Adipose tissue (tissue), 3 donors: ENCODE results near the gene PLEKHA6. TPM values are rescaled to one million over a fixed set of nuclear protein-coding genes. Genes with fewer than 3 reads are reported as not detected.
"Not testable (repeated sequence)": the region's sequence is repeated elsewhere in the genome, so short reads cannot be mapped to it uniquely, and the experiment has no call there.

Experiments used
- H3K27ac ChIP-seq: one replicate; pipeline ENCODE4 v1.5.1; 2013; ENCODE audit warnings: low read depth, low read length
- WGBS, 3 donors: extraction: QIAGEN DNeasy Blood & Tissue Kit; methylation state at CpG; one replicate each; pipeline ENCODE4 v1.1.7; 2013; 5-methylcytosine and 5-hydroxymethylcytosine counted together
- polyA plus RNA-seq, 3 donors: library from polyadenylated mRNA; stranded (reverse); fragments of 200-250 nt; gene quantifications; one replicate each; pipeline ENCODE4 v1.2.3, GENCODE V29; 2013
- donor health status: healthy with polysubstance abuse.
- donor health status: Bipolar disorder and iron deficiency.
- donor health status: healthy.

Gene PLEKHA6
- polyA plus RNA-seq, 3 donors: 2.3 to 9.3 (median 4.2) TPM

DNA sequence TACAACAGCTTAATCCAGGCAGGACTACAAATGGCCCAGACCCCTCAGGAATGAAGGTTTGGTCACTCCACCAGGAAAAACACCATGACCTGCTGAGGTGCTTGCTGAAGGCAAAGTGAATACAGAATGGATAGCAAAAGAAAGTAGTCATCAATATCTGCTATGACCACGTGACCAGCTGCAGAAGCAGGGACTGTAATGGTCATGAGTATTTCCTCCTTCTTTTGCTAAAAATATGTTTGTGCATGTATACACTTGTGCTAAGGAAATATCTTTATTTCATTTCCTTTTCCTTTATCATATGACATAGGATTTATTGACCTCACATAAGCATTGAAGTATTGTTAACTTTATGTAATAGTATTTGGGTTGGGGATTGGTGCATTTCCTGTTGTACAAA is 119.5 kb downstream of the PLEKHA6 start:
- WGBS, 3 donors: 70 to 85% (median 72%) methylated on average over 1 of the region's 1 CpG
- H3K27ac ChIP-seq: no peak overlapping the region

DNA sequence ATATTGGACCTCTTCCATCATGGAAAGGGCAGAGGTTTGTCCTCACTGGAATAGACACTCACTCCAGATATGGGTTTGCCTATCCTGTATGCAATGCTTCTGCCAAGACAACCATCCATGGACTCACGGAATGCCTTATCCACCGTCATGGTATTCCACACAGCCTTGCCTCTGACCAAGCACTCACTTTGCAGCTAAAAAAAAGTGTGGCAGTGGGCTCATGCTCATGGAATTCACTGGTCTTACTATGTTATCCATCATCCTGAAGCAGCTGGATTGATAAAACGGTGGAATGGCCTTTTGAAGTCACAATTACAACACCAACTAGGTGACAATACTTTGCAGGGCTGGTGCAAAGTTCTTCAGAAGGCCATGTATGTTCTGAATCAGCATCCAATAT is 120.3 kb downstream of the PLEKHA6 start:
- 83 to 90% (median 88%) methylated on average over 3 of the region's 3 CpGs for WGBS, 3 donors
- not testable (repeated sequence) for H3K27ac ChIP-seq

DNA sequence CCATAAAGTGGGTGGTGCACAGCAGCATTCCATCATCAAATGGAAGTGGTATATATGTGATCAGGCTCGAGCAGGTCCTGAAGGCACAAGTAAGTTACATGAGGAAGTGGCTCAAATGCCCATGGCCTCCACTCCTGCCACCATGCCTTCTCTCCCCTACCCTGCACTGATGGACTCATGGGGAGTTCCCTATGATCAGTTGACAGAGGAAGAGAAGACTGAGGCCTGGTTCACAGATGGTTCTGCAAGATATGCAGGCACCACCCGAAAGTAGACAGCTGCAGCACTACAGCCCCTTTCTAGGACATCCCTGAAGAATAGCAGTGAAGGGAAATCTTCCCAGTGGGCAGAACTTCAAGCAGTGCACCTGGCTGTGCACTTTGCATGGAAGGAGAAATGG is 121.2 kb downstream of the PLEKHA6 start:
- 84 to 98% (median 93%) methylated on average over 2 of the region's 2 CpGs for WGBS, 3 donors
- H3K27ac ChIP-seq: not testable (repeated sequence)

DNA sequence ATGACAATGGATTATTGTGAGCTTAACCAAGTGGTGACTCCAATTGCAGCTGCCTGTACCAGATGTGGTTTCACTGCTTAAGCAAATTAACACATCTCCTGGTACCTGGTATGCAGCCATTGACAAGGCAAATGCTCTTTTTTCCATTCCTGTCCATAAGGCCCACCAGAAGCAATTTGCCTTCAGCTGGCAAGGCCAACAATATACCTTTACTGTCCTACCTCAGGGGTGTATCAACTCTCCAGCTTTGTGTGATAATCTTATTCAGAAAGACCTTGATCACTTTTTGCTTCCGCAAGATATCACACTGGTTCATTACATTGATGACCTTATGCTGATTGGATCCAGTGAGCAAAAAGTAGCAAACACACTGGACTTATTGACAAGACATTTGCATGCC is 122.2 kb downstream of the PLEKHA6 start:
- WGBS, 3 donors: 96 to 100% (median 100%) methylated on average over 1 of the region's 1 CpG
- H3K27ac ChIP-seq: not testable (repeated sequence)

DNA sequence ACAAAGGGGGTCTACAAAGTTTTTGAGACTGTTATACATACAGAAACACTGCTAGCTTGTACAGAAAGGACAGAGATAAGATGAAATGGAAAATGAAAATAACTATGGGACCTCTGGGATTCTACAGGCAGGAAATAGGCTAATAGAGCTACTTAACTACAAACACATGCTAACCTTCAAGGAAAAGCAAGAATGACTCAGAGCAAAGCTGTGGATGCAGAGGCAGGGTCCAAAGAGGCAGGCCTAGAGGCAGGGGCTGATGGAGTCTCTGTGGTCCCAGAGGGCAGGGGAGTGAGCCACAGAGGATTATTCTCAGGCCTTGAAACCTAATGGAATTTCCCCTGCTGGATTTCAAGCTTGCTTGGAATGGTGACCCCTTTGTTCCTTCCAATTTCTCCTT is 127.2 kb downstream of the PLEKHA6 start:
- H3K27ac ChIP-seq: no peak overlapping the region

DNA sequence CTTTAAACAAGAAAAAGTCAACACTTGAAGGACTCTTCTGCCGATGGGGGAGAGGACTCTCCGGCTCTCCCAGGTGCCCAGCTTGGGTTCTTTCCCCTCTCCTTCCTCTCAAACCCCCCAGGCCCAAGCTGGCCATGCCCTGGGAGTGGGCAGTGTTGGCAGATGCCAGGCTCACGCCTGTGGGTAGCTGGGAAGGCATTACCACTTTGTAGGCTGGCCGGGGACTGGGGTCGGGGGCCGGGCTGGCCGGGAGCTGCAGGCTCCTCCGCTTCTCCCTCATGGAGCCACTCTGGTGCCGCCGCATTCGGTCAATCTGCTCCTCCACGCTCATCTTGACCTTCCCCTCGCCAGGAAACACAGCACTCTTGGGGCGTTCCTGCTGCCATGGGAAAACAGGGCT is 129.5 kb downstream of the PLEKHA6 start:
- WGBS, 3 donors: 91 to 97% (median 95%) methylated on average over 14 of the region's 14 CpGs
- H3K27ac ChIP-seq: no peak overlapping the region

DNA sequence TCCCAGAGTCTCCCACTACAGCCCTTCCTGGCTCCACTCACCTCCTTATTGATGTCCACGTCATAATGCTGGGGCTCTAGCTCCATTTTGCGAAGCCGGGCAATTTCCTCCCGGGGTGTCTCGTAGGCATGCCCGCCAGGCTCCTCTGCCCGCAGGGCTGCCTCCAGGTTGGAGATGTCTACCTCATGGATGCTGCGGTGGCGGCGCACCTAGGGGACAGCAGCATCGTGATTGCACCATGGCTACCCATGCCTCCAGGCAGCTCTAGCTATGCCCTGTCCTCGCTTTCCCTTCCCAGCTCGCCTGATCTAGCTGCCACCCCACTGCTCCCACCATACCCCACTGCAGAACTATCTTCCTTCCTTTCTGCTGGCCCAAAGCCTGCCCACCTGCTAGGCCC is 130.8 kb downstream of the PLEKHA6 start:
- WGBS, 3 donors: 96 to 97% (median 97%) methylated on average over 13 of the region's 13 CpGs
- no peak overlapping the region for H3K27ac ChIP-seq

DNA sequence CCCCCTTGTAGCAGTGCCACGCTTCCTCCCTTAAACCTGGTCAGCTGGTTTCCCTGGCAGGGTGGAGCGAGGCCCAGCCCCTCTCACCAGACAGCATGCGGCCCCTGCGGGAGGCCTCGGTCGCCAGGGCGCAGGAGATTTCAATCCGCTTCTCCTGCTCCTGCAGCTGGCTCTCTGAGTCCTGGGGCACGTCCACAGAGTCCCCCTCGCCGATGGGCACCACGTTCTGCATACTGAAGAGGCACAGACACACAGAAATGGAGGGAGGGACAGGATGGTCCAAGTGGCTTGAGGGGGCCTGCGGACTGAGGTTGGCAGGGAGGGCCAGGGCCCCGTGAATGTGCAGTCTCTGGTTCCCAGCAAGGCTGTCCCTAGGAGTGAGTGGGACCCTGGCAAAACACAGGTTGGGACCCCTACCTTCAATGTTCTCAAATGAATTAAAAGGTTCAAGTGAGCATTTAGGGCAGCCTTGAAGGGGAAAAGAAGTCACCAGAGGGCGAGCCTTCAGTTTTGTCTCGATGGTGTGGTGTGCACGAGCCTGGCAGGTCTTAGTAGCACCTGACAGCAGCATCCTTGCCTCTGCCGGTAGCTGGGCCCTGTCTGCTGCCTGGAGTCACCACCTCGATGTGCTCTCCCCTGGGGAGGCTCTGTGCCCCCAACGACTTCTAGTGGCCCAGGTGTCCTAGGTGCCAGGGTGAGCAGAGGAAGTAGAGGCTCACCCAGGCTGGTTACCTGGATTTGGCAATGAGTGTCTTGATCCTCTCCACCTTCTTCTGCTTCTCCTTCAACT is 131.5 kb downstream of the PLEKHA6 start:
- no peak overlapping the region for H3K27ac ChIP-seq
- 84 to 91% (median 89%) methylated on average over 20 of the region's 20 CpGs for WGBS, 3 donors

DNA sequence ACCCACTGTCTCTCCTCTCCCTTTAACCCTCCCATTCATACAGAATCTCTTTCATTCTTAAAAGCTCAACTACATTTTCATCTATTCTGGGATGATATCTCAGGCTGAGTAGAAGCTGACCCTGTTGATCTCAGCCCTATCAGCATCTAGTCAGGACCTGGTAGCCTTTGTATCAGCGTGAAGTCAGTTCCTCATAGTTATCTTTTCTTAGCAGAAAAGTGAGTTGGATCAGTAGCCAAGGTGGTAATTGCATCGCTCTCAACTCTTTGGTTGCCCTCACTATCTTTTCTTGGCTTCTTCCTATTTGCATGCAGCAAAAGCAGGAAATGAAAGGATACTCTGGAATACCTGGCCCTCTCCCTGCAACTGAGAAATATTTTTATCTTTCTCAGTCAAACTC is 132.4 kb downstream of the PLEKHA6 start:
- 90 to 96% (median 94%) methylated on average over 2 of the region's 2 CpGs for WGBS, 3 donors
- no peak overlapping the region for H3K27ac ChIP-seq

DNA sequence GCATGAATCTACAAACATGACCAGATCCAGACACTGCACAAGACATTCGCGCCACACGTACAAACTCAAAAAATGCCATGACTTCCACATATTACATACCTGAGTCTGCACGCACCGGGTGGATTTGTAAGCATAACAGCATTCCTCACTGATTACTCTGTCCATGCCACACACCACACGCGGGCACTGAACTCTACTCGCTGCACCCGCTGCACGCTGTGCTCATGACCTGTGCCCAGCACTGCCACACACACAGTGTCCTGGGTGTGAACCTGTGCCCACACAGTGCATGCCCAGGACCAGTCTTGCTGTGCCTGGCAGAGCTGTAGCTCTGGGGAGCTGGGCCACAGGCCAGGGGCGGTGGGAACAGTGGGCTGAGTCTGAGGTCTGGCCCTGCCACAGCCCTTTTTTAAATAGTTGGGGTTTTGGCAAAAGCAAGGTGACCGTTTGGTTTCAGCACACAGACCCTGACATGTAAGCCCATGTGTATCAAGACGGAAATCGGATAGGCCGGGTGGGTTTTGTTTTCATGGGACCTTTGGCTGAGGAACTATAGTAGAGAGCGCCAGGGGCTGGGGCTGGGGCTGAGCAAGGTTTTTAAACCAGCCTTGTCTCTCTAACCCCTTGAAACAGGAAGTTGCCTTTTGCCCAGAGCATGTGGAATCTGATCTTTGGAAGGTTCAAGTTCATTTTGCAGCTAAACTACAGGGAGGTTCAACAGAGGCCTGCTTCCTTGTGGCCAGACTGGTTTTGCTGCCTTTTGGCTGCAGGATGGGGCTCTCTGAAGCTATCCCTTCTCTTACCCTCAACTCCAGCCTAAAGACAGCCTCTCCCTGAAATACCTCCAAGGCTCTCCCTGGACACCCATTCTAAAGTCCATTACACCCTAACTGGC is 133.6 kb downstream of the PLEKHA6 start:
- no peak overlapping the region for H3K27ac ChIP-seq
- 80 to 90% (median 81%) methylated on average over 16 of the region's 16 CpGs for WGBS, 3 donors

DNA sequence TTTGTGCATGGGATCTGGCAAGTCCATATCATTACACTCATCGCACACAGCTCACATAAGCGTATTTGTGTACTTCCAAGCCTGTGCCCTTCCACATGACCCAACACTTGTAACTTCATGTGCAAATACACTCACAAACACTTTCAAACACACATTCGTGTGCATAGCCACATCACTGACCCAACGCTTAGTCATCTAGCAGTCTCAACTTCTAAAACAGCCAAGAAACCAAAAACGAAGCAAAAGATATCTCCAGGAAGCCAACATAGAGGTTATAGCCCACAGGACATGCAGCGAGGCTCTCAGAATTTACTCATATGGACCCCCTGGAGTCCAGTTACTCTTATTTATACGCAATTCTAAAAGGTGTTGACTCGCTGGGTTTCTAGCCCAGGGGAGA is 135.1 kb downstream of the PLEKHA6 start:
- H3K27ac ChIP-seq: no peak overlapping the region
- 84 to 85% (median 84%) methylated on average over 8 of the region's 8 CpGs for WGBS, 3 donors

DNA sequence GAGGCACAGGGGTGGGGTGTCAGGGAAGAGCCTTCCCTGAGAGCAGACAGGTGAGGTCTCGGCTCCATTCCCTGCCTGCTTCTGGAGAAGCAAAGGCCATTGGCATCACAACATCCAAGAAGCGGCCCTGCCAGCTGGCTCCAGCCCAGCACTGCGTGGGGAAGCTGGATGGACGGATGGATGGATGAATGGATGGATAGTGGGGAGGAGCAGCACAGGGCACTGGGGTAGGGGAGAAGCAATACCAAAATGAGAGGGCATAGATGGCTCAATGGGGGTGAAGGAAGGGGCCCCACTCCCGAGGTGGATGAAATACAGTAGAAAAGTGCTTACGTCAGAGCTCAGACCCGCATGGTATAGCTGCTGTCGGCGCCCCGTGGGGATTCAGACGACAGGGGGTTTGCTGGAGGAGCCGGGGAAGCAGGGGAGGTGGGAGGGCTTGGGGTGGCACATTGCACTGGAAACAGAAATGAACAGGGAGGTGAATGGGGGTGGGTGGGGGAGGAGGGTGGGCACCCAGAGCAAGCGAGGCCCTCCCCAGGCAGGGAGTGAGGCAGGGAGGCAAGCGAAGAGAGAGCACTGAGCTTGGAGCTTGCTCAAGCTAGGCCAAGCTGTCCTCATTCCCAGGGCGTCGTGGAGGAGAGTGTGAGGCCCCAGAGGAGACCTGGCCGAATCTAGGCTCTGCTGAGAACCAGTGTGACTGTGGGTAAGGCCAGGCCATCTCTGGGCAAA is 136.4 kb downstream of the PLEKHA6 start:
- 84 to 89% (median 87%) methylated on average over 17 of the region's 17 CpGs for WGBS, 3 donors
- H3K27ac ChIP-seq: no peak overlapping the region

DNA sequence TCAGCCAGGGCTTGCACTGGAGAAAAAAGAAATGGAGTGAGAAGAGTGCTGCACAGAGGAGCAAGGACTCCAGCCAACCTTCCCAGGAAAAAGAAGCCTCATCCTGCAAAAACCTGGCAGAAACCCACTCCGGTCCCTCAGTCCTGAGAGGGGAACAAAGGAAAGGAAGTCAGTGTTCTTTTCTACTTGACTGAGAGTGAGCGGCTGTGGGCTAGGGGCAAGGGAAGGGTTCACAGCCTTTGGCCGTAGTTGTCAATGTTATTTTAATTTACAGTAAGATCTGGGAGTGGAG is 137.0 kb downstream of the PLEKHA6 start:
- 64 to 91% (median 74%) methylated on average over 3 of the region's 3 CpGs for WGBS, 3 donors
- no peak overlapping the region for H3K27ac ChIP-seq

DNA sequence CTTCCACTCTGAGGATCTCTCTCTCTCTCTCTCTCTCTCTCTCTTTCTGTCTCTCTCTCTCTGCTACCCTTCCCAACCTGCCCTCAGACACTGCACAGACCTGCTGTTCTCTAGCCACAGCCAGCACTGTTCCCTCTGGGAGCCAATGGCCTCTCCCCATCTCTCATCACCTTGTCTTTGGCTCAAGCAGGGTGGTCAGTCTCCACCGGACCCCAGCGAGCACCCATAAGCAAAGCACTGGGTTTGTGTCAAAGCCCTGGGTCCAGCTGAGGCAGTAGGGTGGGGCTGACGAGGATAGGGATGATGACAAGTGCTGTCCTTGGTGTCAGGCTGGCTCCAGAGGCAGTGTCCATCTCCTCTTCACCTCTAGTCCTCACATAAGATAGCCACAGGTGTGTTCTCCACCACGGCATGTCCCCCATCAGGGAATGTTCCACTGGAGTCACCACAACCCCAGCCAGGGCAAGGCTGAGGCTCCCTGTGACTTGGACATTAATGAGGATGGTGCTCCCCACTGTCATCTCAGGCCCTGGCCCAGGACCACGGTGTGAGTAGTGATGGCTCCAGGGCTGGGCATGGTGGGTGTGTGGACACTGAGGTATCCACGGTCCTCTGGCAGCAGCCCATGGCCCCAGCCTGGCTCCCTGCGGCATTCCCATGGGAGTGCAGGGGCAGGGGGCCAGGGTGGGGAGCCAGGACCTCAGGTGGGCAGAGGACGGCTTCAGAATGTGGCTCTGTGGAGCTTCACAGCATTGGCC is 137.5 kb downstream of the PLEKHA6 start:
- 79 to 91% (median 84%) methylated on average over 8 of the region's 8 CpGs for WGBS, 3 donors
- H3K27ac ChIP-seq: no peak overlapping the region

DNA sequence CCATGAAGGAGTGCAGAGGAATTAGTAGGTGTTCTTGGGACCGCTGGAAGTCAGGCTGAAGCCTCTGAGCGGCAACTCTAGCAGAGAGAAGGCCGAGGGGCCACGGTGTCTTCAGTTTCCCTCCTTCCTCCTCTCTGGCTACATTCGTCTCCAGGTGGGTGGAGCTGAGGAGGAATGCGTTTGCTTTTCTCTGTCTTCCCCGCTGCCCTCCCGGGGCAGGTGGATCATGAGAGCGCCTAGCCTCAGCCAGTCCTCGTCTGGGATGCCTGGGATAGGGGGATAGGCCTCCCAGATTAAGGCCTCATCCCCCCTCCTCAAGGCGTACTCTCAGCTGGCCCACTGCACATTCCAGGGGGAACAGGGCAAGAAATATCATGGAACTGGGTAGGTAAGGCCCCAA is 138.5 kb downstream of the PLEKHA6 start:
- no peak overlapping the region for H3K27ac ChIP-seq
- 85 to 92% (median 88%) methylated on average over 11 of the region's 11 CpGs for WGBS, 3 donors

DNA sequence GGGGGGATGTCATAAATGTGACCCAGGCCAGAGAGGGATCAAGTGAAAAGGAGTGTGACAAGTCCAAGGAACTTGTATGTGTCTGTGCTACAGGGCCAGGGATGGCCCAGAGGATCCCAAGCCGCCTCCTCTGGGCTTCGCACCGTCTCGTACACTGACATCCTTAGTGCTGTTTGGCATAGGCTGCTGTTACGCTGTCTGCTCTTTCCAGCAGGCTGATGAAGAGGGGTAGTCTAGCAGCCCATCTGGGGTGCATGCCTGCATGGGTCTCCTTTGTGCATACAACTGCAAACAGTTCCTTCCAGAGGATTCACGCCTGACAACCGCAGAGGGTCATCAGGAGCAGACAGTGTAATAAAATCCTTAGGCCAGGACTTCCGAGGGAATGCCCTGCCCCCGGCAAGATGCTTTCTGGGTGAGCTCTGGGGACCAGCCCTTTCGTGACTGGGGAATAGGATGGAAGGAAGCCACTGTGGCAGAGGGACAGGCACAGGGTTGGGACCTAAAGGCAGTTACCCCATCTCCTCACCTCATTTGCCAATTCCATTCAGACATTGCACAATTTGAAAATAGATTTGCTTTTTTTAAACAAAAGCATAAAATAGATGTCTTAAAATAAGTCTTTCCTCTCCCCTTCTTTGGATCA is 139.6 kb downstream of the PLEKHA6 start:
- H3K27ac ChIP-seq: no peak overlapping the region
- 73 to 89% (median 81%) methylated on average over 10 of the region's 10 CpGs for WGBS, 3 donors

DNA sequence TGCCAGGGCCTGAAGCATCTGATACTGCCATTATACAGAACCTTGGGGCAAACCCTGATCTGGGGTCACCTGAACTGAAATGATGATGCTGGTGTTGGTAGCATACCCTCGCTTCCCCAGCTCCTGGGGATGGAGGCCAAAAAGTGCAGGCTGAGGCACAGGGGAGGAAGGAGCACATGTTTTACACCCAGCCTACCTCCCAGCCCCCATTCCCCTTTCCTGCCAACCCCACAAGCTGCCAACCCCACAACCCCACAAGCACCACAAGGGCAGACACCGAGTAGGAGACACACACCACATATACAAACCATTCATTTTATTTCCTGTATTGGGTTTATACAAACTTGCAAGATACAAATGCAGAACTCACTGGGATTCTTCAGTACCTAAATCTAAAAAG is 141.2 kb downstream of the PLEKHA6 start:
- WGBS, 3 donors: 63 to 80% (median 65%) methylated on average over 2 of the region's 2 CpGs
- no peak overlapping the region for H3K27ac ChIP-seq

DNA sequence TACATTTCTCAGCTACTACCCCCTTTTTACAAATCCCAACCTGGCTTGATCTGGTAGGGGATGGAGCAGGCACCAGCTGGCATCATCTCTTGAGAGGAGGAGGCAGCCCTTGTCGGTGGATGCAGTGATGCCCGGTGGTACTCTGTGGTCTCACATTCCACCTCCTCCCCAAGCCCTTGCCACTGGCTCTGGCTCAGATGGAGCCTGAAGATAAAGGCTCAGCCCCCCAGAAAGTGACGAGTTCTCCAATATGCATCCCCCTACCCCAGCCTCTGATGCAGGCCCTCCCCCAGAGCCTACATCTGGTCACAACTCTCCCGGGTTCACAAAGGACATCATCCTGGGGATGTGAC is 142.1 kb downstream of the PLEKHA6 start:
- no peak overlapping the region for H3K27ac ChIP-seq
- 59 to 69% (median 69%) methylated on average over 4 of the region's 4 CpGs for WGBS, 3 donors
